GM23338 (cell line): ENCODE measurements around the gene PIK3R4. TPM values are rescaled to one million over a fixed set of nuclear protein-coding genes. Genes with fewer than 3 reads are reported as not detected.

Source experiments
- ATAC-seq: fragments of 200-7000 bp; cut with Tn5 transposase; 3 replicates; pipeline ENCODE4 v1.9.1; 2020
- DNase-seq: peaks from one replicate; pipeline ENCODE4 v3.0.0-alpha.2; 2015; ENCODE audit warnings: low spot score
- H2AFZ ChIP-seq: fragments of 200-600 bp; sonication (generic); 2 replicates; pipeline ENCODE4 v1.8.0; 2016; ENCODE audit warnings: antibody characterized with exemption, mild to moderate bottlenecking, moderate library complexity
- H3F3A ChIP-seq: fragments of 200-600 bp; sonication (generic); replicated peaks from 2 replicates; pipeline ENCODE4 v1.8.0; 2017; ENCODE audit warnings: antibody characterized with exemption, mixed run types, low read depth
- H3K27ac ChIP-seq: fragments of 200-600 bp; sonication (generic); 2 replicates; pipeline ENCODE4 v1.6.1; 2016; ENCODE audit warnings: low read depth
- H3K27me3 ChIP-seq: fragments of 200-600 bp; sonication (generic); 2 replicates; pipeline ENCODE4 v1.8.0; 2016; ENCODE audit warnings: mild to moderate bottlenecking, mixed run types, moderate library complexity; ENCODE audit not compliant: insufficient read depth
- H3K36me3 ChIP-seq: fragments of 200-600 bp; sonication (generic); 2 replicates; pipeline ENCODE4 v1.8.0; 2016; ENCODE audit warnings: mild to moderate bottlenecking; ENCODE audit not compliant: insufficient read depth
- H3K4me1 ChIP-seq: fragments of 200-600 bp; sonication (generic); 2 replicates; pipeline ENCODE4 v1.8.0; 2016; ENCODE audit warnings: mild to moderate bottlenecking, moderate library complexity; ENCODE audit not compliant: insufficient read depth
- H3K4me2 ChIP-seq: fragments of 200-600 bp; sonication (generic); 2 replicates; pipeline ENCODE4 v1.7.1; 2017; ENCODE audit warnings: mixed run types
- H3K4me3 ChIP-seq: fragments of 200-600 bp; sonication (generic); 2 replicates; pipeline ENCODE4 v1.6.1; 2016; ENCODE audit warnings: mixed run types
- H3K79me2 ChIP-seq: fragments of 200-600 bp; sonication (generic); replicated peaks from 2 replicates; pipeline ENCODE4 v1.8.0; 2017; ENCODE audit warnings: mild to moderate bottlenecking; ENCODE audit not compliant: insufficient read depth
- H3K9me2 ChIP-seq: fragments of 200-600 bp; sonication (generic); 2 replicates; pipeline ENCODE4 v1.8.0; 2017; ENCODE audit not compliant: insufficient read depth
- H4K20me1 ChIP-seq: fragments of 200-600 bp; sonication (generic); replicated peaks from 2 replicates; pipeline ENCODE4 v1.8.0; 2017; ENCODE audit warnings: mild to moderate bottlenecking; ENCODE audit not compliant: insufficient read depth
- H3K27ac Mint-ChIP-seq: 2 replicates; pipeline ENCODE4 v1.8.0; 2020; ENCODE audit warnings: inconsistent platforms, mild to moderate bottlenecking, moderate library complexity, mixed read lengths
- H3K27me3 Mint-ChIP-seq: 3 replicates; pipeline ENCODE4 v1.8.0; 2022; ENCODE audit warnings: low read depth, mild to moderate bottlenecking, moderate library complexity, mixed read lengths, inconsistent platforms; ENCODE audit not compliant: insufficient read depth, poor library complexity
- H3K36me3 Mint-ChIP-seq: 3 replicates; pipeline ENCODE4 v1.8.0; 2021; ENCODE audit warnings: low read depth, mild to moderate bottlenecking, inconsistent platforms, moderate library complexity, mixed read lengths
- H3K4me1 Mint-ChIP-seq: 3 replicates; pipeline ENCODE4 v1.8.0; 2020; ENCODE audit warnings: mild to moderate bottlenecking, inconsistent platforms, mixed read lengths
- H3K4me3 Mint-ChIP-seq: 3 replicates; pipeline ENCODE4 v1.8.0; 2021; ENCODE audit warnings: moderate library complexity, mild to moderate bottlenecking, inconsistent platforms, mixed read lengths
- H3K9me3 Mint-ChIP-seq: 3 replicates; pipeline ENCODE4 v1.8.0; 2020; ENCODE audit warnings: moderate library complexity, mild to moderate bottlenecking, inconsistent platforms, mixed read lengths
- CREB1 ChIP-seq: fragments of 250-450 bp; sonication (Bioruptor Pico); IDR thresholded peaks from 2 replicates; pipeline ENCODE4 v1.5.0; 2020; ENCODE audit warnings: low read depth, mild to moderate bottlenecking, moderate library complexity
- EZH2 ChIP-seq: fragments of 200-600 bp; sonication (generic); IDR thresholded peaks from one replicate; pipeline ENCODE4 v1.8.0; 2017; ENCODE audit warnings: antibody characterized with exemption, mild to moderate bottlenecking, low read depth; ENCODE audit not compliant: unreplicated experiment
- EZH2phosphoT487 ChIP-seq: fragments of 200-600 bp; sonication (generic); IDR thresholded peaks from one replicate; pipeline ENCODE4 v1.8.1; 2018; ENCODE audit warnings: antibody characterized with exemption; ENCODE audit not compliant: unreplicated experiment
- JUNB ChIP-seq: IDR thresholded peaks from one replicate; pipeline ENCODE4 v1.6.1; 2016; ENCODE audit warnings: antibody characterized with exemption; ENCODE audit not compliant: unreplicated experiment
- NANOG ChIP-seq: IDR thresholded peaks from 2 replicates; pipeline ENCODE4 v1.6.1; 2016; ENCODE audit warnings: antibody characterized with exemption, borderline replicate concordance
- POLR2AphosphoS5 ChIP-seq: IDR thresholded peaks from 2 replicates; pipeline ENCODE4 v1.6.1; 2016; ENCODE audit warnings: antibody characterized with exemption, low read depth
- STAT1 ChIP-seq: IDR thresholded peaks from one replicate; pipeline ENCODE4 v1.6.1; 2016; ENCODE audit warnings: antibody characterized with exemption; ENCODE audit not compliant: unreplicated experiment
- ZNF114 ChIP-seq: fragments of 250-450 bp; sonication (Bioruptor Pico); IDR thresholded peaks from 2 replicates; pipeline ENCODE4 v1.5.0; 2020; ENCODE audit warnings: mild to moderate bottlenecking, moderate library complexity
- ZNF331 ChIP-seq: fragments of 250-450 bp; sonication (Bioruptor Pico); IDR thresholded peaks from 2 replicates; pipeline ENCODE4 v1.5.0; 2020; ENCODE audit warnings: low read depth, mild to moderate bottlenecking, moderate library complexity
- ZNF462 ChIP-seq: fragments of 250-450 bp; sonication (Bioruptor Pico); IDR thresholded peaks from 2 replicates; pipeline ENCODE4 v1.5.0; 2020; ENCODE audit warnings: mild to moderate bottlenecking, moderate library complexity
- polyA plus RNA-seq: library from polyadenylated mRNA; unstranded; fragments of >200 nt; fragmentation: Nextera tagmentation; extraction: Ambion mirVana; gene quantifications from 2 replicates; pipeline ENCODE4 v1.2.1, GENCODE V29; 2016
- total RNA-seq: library from RNA; depleted of rRNA; stranded (reverse); fragments of >200 nt; shearing (Covaris generic); gene quantifications from 2 replicates; pipeline ENCODE4 v1.2.3, GENCODE V29; 2014
- TF ChIP-seq, protein P1 (sequence below): IDR thresholded peaks from one replicate; pipeline ENCODE4 v1.6.1; 2018; ENCODE audit warnings: antibody characterized with exemption; ENCODE audit not compliant: unreplicated experiment
- TF ChIP-seq, protein P2 (sequence below), 2 experiments: fragments of 200-600 bp in 1 of 2; sonication (generic) in 1 of 2; conservative IDR thresholded peaks; 2 replicates each; pipeline versions ENCODE4 v1.5.1 to v1.6.1; 2016 to 2017; ENCODE audit warnings: antibody characterized with exemption in 2 of 2, low read depth in 2 of 2, mild to moderate bottlenecking in 2 of 2, moderate library complexity in 1 of 2
- TF ChIP-seq, protein P3 (sequence below): IDR thresholded peaks from 2 replicates; pipeline ENCODE4 v1.6.1; 2016; ENCODE audit warnings: antibody characterized with exemption

PIK3R4 gene
- total and polyA plus RNA-seq, 2 experiments from 2014 or later = 48.8 to 65.1 TPM

DNA sequence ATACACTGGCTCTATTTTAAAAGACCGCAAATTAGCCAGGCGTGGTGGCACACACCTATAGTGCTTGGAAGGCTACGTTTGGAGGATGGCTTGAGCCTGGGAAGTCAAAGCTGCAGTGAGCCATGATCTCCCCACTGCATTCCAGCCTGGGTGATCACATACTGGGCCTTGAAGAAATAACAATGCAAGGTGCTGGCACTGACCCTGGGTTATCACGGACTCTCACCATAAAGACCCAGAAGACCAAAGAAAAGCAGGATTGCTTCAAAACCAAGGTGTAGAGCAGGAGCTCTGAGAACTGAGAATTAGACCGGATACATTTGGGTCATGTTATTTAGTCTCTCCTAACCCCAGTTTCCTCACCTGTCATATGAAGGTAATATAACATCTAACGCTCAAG, 14.8 kb downstream of the PIK3R4 start:
- DNase-seq (no peak), ATAC-seq (no peak)
- Histone ChIP-seq H2AFZ (no peak overlapping the region), H3K9me2 (no peaks in the 10 kb centered on the region), H3K27me3 (no peaks in the 10 kb centered on the region), H3K27ac (no peak overlapping the region), H3K4me3 (no peak overlapping the region), H3K4me1 (peaks cover under 1% of the 10 kb centered on the region; the same call in 1 of the 2 replicates), H3K4me2 (no peak overlapping the region), H3F3A (no peaks in the 10 kb centered on the region), H4K20me1 (peaks cover 8% of the 10 kb centered on the region; the same call in 1 of the 2 replicates), H3K36me3 (peaks cover 15% of the 10 kb centered on the region; the same call in 1 of the 2 replicates), H3K79me2 (peaks cover 17% of the 10 kb centered on the region)
- no peak for TF ChIP-seq EZH2phosphoT487
- TF ChIP-seq ZNF114 (CRISPR knock-in tag) = no peak
- TF ChIP-seq, protein P1, sequence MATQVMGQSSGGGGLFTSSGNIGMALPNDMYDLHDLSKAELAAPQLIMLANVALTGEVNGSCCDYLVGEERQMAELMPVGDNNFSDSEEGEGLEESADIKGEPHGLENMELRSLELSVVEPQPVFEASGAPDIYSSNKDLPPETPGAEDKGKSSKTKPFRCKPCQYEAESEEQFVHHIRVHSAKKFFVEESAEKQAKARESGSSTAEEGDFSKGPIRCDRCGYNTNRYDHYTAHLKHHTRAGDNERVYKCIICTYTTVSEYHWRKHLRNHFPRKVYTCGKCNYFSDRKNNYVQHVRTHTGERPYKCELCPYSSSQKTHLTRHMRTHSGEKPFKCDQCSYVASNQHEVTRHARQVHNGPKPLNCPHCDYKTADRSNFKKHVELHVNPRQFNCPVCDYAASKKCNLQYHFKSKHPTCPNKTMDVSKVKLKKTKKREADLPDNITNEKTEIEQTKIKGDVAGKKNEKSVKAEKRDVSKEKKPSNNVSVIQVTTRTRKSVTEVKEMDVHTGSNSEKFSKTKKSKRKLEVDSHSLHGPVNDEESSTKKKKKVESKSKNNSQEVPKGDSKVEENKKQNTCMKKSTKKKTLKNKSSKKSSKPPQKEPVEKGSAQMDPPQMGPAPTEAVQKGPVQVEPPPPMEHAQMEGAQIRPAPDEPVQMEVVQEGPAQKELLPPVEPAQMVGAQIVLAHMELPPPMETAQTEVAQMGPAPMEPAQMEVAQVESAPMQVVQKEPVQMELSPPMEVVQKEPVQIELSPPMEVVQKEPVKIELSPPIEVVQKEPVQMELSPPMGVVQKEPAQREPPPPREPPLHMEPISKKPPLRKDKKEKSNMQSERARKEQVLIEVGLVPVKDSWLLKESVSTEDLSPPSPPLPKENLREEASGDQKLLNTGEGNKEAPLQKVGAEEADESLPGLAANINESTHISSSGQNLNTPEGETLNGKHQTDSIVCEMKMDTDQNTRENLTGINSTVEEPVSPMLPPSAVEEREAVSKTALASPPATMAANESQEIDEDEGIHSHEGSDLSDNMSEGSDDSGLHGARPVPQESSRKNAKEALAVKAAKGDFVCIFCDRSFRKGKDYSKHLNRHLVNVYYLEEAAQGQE = no peak
- no peak for TF ChIP-seq CREB1 (CRISPR knock-in tag)
- TF ChIP-seq ZNF462 (CRISPR knock-in tag) = no peak
- no peak for TF ChIP-seq NANOG
- TF ChIP-seq ZNF331 (CRISPR knock-in tag) = no peak
- no peak for TF ChIP-seq STAT1
- TF ChIP-seq EZH2 = no peak
- TF ChIP-seq, protein P2, sequence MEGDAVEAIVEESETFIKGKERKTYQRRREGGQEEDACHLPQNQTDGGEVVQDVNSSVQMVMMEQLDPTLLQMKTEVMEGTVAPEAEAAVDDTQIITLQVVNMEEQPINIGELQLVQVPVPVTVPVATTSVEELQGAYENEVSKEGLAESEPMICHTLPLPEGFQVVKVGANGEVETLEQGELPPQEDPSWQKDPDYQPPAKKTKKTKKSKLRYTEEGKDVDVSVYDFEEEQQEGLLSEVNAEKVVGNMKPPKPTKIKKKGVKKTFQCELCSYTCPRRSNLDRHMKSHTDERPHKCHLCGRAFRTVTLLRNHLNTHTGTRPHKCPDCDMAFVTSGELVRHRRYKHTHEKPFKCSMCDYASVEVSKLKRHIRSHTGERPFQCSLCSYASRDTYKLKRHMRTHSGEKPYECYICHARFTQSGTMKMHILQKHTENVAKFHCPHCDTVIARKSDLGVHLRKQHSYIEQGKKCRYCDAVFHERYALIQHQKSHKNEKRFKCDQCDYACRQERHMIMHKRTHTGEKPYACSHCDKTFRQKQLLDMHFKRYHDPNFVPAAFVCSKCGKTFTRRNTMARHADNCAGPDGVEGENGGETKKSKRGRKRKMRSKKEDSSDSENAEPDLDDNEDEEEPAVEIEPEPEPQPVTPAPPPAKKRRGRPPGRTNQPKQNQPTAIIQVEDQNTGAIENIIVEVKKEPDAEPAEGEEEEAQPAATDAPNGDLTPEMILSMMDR (conservative IDR thresholded peaks at IDR 0.05; ENCODE audit: low read depth in 2 of 2) = no peak
- TF ChIP-seq, protein P3, sequence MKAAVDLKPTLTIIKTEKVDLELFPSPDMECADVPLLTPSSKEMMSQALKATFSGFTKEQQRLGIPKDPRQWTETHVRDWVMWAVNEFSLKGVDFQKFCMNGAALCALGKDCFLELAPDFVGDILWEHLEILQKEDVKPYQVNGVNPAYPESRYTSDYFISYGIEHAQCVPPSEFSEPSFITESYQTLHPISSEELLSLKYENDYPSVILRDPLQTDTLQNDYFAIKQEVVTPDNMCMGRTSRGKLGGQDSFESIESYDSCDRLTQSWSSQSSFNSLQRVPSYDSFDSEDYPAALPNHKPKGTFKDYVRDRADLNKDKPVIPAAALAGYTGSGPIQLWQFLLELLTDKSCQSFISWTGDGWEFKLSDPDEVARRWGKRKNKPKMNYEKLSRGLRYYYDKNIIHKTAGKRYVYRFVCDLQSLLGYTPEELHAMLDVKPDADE = no peak
- TF ChIP-seq POLR2AphosphoS5 = no peak
- no peak for TF ChIP-seq JUNB
- H3K4me1 Mint-ChIP-seq = peaks cover 2% of the 10 kb centered on the region; the same call in 2 of the 3 replicates
- H3K27ac Mint-ChIP-seq = no peak overlapping the region
- no peaks in the 10 kb centered on the region for H3K9me3 Mint-ChIP-seq
- peaks cover 17% of the 10 kb centered on the region; the same call in 2 of the 3 replicates for H3K36me3 Mint-ChIP-seq
- no peaks in the 10 kb centered on the region for H3K27me3 Mint-ChIP-seq
- H3K4me3 Mint-ChIP-seq = no peak overlapping the region
